Upper lobe of left lung (tissue), 6 donors: ENCODE measurements around the gene IPPK. TPM values are rescaled to one million over a fixed set of nuclear protein-coding genes. Genes with fewer than 3 reads are reported as not detected.

Source experiments
- ATAC-seq, 2 donors: fragments of 200-7000 bp; cut with Tn5 transposase; one replicate each; pipeline ENCODE4 v1.9.1; 2022; ENCODE audit warnings: mild to moderate bottlenecking in 2 of 2, moderate library complexity in 2 of 2; ENCODE audit not compliant: low FRiP score in 2 of 2
- DNase-seq, 2 donors: peaks; one replicate each; pipeline ENCODE4 v3.0.0-alpha.2; 2019 to 2020
- H3K27ac ChIP-seq, 4 donors: fragments of 200-600 bp; sonication (generic); one replicate each; pipeline ENCODE4 v1.5.1; 2016 to 2019
- H3K27me3 ChIP-seq, 4 donors: fragments of 200-600 bp; sonication (generic); one replicate each; pipeline ENCODE4 v1.5.1; 2017 to 2019
- H3K36me3 ChIP-seq, 4 donors: fragments of 200-600 bp; sonication (generic); one replicate each; pipeline ENCODE4 v1.5.1; 2016 to 2019
- H3K4me1 ChIP-seq, 4 donors: fragments of 200-600 bp; sonication (generic); one replicate each; pipeline ENCODE4 v1.5.1; 2018 to 2019
- H3K4me3 ChIP-seq, 4 donors: fragments of 200-600 bp; sonication (generic); one replicate each; pipeline ENCODE4 v1.5.1; 2017 to 2019; ENCODE audit warnings: mild to moderate bottlenecking in 2 of 4, moderate library complexity in 1 of 4
- H3K9me3 ChIP-seq, 4 donors: fragments of 200-600 bp; sonication (generic); one replicate each; pipeline ENCODE4 v1.5.1; 2018 to 2019
- EP300 ChIP-seq, 4 donors: sonication (generic); formaldehyde crosslinking; IDR thresholded peaks; one replicate each; pipeline ENCODE4 v1.5.1; 2017; ENCODE audit warnings: antibody characterized with exemption in 4 of 4, control low read depth in 2 of 4
- POLR2A ChIP-seq, 4 donors: fragments of 450-650 bp; IDR thresholded peaks; one replicate each; pipeline ENCODE4 v1.5.1; 2016 to 2017; ENCODE audit warnings: antibody characterized with exemption in 4 of 4, mild to moderate bottlenecking in 2 of 4
- POLR2AphosphoS5 ChIP-seq, 2 donors: sonication (generic); formaldehyde crosslinking; IDR thresholded peaks; one replicate each; pipeline ENCODE4 v1.5.1; 2017; ENCODE audit warnings: antibody characterized with exemption in 2 of 2
- WGBS, 2 donors: methylation state at CpG; one replicate each; pipeline ENCODE4 v1.1.5; 2017 to 2018; 5-methylcytosine and 5-hydroxymethylcytosine counted together
- total RNA-seq, 6 donors: library from RNA; depleted of rRNA in 4 of 6; stranded (reverse); fragments of >200 nt in 4 of 6; gene quantifications; one replicate each; pipeline versions ENCODE4 v1.1.0 to v1.2.1, GENCODE V29; 2016 to 2021
- TF ChIP-seq, protein P1 (sequence below), 6 experiments: fragments of 450-650 bp in 4 of 6; fragments of 200-600 bp in 2 of 6; sonication (generic) in 2 of 6; IDR thresholded peaks; one replicate each; pipeline ENCODE4 v1.5.1; 2016 to 2019; ENCODE audit warnings: antibody characterized with exemption in 6 of 6
- donor health status: DM: no; HTN: no; CAD: no; lungs with moderate emphysema.
- donor health status: DM: no; HTN: yes; CAD: no; lungs with severe emphysema.

IPPK gene
- total RNA-seq, 6 donors from 2014 or later = 4.7 to 16.6 (median 6.5) TPM

DNA sequence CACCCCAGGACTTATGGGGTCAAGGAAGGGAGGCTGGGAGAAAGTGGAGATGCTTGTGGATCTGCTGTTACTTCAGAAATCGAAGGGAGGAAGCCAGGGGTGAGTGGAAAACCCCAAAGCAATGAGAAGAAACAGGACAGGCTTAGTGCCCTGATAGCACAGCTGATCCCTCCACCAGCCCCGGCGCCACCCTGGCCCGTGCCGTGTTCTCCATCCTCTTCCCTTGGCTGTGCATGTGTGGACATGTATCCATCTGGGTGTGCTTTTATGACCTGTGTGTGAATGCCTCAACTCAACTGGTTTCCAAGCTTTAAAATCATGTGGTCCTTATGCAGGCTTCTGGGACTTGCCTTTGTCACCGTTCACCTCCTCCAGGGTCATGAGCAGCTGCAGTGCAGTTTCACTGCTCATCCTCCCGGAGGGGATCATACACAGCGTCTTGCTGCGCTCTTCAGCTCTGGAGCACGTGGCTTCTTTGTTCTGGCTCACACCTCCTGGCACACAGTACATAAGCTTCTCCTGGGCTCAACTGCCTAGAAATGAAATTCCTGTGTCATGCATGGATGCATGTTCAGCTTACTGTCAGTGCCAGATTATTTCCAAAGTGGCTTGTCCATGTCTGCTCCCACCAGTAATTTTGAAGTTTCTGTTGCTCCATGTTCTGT, 58.2 kb downstream of the IPPK start:
- H3K9me3 ChIP-seq = no peaks in the 10 kb centered on the region
- WGBS, 2 donors = 87 to 95% methylated on average over 10 of the region's 10 CpGs
- ATAC-seq (no peak), DNase-seq (peak in 1 of 2 donors; percentile 70)
- no peaks in the 10 kb centered on the region for H3K27me3 ChIP-seq
- no peak for TF ChIP-seq EP300 (IDR thresholded peaks at IDR 0.05)
- TF ChIP-seq POLR2AphosphoS5 (IDR thresholded peaks at IDR 0.05) = no peak
- TF ChIP-seq POLR2A (IDR thresholded peaks at IDR 0.05) = no peak
- TF ChIP-seq, protein P1, sequence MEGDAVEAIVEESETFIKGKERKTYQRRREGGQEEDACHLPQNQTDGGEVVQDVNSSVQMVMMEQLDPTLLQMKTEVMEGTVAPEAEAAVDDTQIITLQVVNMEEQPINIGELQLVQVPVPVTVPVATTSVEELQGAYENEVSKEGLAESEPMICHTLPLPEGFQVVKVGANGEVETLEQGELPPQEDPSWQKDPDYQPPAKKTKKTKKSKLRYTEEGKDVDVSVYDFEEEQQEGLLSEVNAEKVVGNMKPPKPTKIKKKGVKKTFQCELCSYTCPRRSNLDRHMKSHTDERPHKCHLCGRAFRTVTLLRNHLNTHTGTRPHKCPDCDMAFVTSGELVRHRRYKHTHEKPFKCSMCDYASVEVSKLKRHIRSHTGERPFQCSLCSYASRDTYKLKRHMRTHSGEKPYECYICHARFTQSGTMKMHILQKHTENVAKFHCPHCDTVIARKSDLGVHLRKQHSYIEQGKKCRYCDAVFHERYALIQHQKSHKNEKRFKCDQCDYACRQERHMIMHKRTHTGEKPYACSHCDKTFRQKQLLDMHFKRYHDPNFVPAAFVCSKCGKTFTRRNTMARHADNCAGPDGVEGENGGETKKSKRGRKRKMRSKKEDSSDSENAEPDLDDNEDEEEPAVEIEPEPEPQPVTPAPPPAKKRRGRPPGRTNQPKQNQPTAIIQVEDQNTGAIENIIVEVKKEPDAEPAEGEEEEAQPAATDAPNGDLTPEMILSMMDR (IDR thresholded peaks at IDR 0.05) = no peak
- peaks cover 7 to 50% (median 31%) of the 10 kb centered on the region in 4 donors for H3K36me3 ChIP-seq
- H3K27ac ChIP-seq = peak overlapping the region in 1 of 4 donors; percentile 6
- H3K4me3 ChIP-seq = no peak overlapping the region
- H3K4me1 ChIP-seq = peaks cover 0 to 5% (median 4%) of the 10 kb centered on the region in 4 donors

DNA sequence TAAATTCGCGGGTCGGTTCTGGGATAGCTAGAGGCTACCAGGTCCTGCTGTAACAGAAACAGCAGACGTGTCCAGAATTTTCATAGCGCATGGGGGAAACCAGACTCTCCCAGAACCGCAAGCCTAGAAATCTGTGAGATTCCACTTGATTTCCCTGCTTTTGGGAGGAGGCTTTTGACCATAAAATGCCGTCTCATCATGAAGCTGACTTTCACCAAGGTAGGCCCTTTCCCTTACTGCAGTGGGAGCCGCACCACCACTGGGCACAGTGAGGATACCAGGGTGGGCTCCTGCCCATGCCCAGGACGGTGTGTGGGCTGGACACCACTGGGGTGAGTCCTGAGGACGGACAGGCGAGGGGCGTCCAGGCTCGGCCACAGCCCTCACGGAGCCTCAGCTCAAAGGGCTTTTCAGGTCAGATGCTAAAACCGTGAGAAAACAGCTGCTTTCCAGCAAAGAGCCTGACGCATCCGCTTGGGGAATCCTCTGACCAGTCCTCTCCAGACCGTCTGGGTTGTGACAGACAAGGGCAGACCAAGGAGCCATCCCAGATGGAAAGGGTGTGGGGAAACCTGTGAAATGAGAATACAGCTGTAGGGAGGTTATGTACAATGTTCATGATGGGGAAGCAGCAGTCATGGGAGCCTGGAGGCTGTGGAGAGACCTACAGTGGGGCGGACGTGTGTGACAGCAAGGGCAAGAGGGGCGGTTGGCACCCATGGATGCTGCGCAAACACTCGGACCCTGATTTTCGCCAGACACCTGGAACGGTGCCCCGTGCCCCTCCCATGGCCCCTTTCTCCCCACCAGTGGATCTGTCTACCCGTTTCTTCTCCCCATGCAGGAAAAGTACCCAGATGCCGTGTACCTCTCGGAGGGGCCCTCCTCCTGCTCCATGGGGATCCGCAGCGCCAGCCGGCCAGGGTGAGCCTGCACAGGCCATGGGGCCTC, 59.2 kb downstream of the IPPK start:
- ATAC-seq = peak; percentile 47 to 57

DNA sequence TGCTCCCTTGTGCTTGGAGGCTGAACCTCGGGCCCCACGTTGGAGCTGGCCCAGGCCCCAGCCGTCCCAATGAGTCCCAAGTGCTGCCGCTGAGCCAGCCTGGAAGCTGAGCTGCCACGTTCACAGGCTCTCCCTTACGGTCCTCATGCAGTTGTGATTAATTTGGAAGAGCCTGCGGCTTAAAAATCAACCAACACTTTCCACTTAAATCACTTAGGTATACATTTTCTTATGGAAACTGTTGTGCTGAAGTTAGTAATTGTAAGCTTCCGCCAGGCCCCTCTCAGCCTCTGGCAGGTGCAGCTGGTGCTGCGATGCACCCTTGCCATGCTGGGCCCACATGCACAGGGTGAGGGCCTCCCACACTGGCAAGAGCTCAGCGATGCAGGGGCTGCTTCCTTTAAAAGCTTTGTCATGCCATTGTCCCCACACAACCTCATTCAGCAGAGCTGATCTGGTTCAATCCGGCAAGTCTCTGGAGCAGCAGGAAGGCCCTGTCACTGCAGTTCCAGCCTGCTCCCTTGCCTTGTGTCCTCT, 61.0 kb downstream of the IPPK start:
- no peaks in the 10 kb centered on the region for H3K27me3 ChIP-seq
- H3K4me1 ChIP-seq = peaks cover 0 to 4% (median 3%) of the 10 kb centered on the region in 4 donors
- H3K4me3 ChIP-seq = no peak overlapping the region
- TF ChIP-seq POLR2AphosphoS5 (IDR thresholded peaks at IDR 0.05) (no peak), POLR2A (IDR thresholded peaks at IDR 0.05) (no peak), EP300 (IDR thresholded peaks at IDR 0.05) (no peak)
- TF ChIP-seq, protein P1 (IDR thresholded peaks at IDR 0.05) = no peak
- H3K27ac ChIP-seq = peak overlapping the region in 3 of 4 donors; percentile 22 to 49 (median 48)
- 63 to 72% methylated on average over 9 to 11 of the region's 11 CpGs for WGBS, 2 donors
- H3K9me3 ChIP-seq = no peaks in the 10 kb centered on the region
- peak in 1 of 2 donors; percentile 52 for ATAC-seq
- peaks cover 0 to 27% (median 16%) of the 10 kb centered on the region in 4 donors for H3K36me3 ChIP-seq
- DNase-seq = peak in 1 of 2 donors; percentile 61

More for the DNA sequence above, 59.2 kb downstream of the IPPK start:
- Histone ChIP-seq H3K27ac (peak overlapping the region in 3 of 4 donors; percentile 6 to 49 (median 8)), H3K9me3 (no peaks in the 10 kb centered on the region), H3K4me3 (no peak overlapping the region), H3K27me3 (no peaks in the 10 kb centered on the region), H3K4me1 (peaks cover 0 to 5% (median 4%) of the 10 kb centered on the region in 4 donors), H3K36me3 (peaks cover 7 to 40% (median 26%) of the 10 kb centered on the region in 4 donors)
- 86 to 93% methylated on average over 20 to 32 of the region's 32 CpGs for WGBS, 2 donors
- TF ChIP-seq POLR2A (IDR thresholded peaks at IDR 0.05) = no peak
- TF ChIP-seq, protein P1 (IDR thresholded peaks at IDR 0.05) = no peak
- TF ChIP-seq EP300 (IDR thresholded peaks at IDR 0.05) = peak in 2 of 4 donors; percentile 17 to 38
- peak; percentile 41 to 68 for TF ChIP-seq POLR2AphosphoS5 (IDR thresholded peaks at IDR 0.05)
- peak in 1 of 2 donors; percentile 59 for DNase-seq

DNA sequence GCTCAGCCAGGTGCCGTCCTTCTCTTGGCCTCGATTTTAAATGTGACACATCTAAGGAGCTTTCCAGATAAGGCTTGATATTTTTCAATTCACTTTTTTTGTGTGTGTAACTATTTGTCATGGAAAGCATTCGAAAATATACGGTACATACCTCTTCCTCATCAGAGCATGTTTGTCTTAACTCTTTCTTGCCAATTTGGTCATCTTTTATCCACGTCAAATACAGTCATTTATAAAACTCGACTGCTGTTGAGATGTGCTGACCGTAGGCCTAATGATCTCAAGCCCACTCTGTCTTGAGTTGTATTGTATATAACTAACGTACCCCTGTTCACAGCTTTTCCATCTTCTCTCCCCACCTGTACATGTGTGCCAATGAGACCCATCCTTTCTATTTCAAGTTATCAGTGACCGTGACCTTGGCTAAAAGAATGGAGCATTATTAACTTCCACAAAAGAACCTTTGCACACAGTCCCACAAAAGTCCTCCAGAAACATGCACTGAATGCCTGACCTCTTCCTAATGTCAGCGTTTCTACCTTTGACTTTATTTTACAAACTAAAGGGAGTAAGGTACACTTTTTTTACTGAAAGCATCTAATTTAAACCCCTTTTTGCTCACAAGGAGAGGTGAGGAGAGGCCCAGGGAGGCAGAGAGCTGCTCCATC, 61.6 kb downstream of the IPPK start:
- no peaks in the 10 kb centered on the region for H3K27me3 ChIP-seq
- ATAC-seq (no peak), DNase-seq (no peak)
- peaks cover 0 to 21% (median 13%) of the 10 kb centered on the region in 4 donors for H3K36me3 ChIP-seq
- H3K4me1 ChIP-seq = peaks cover 0 to 4% (median 3%) of the 10 kb centered on the region in 4 donors
- no peaks in the 10 kb centered on the region for H3K9me3 ChIP-seq
- TF ChIP-seq POLR2A (IDR thresholded peaks at IDR 0.05) = no peak
- no peak for TF ChIP-seq EP300 (IDR thresholded peaks at IDR 0.05)
- TF ChIP-seq, protein P1 (IDR thresholded peaks at IDR 0.05) = no peak
- TF ChIP-seq POLR2AphosphoS5 (IDR thresholded peaks at IDR 0.05) = no peak
- peak overlapping the region in 2 of 4 donors; percentile 22 to 49 for H3K27ac ChIP-seq
- WGBS, 2 donors = 57 to 74% methylated on average over 10 of the region's 10 CpGs
- no peak overlapping the region for H3K4me3 ChIP-seq
